ENCODE data around the gene CAV1.
"Not testable (repeated sequence)": the region's sequence is repeated elsewhere in the genome, so short reads cannot be mapped to it uniquely, and the experiment has no call there.

The CAV1 gene

DNA sequence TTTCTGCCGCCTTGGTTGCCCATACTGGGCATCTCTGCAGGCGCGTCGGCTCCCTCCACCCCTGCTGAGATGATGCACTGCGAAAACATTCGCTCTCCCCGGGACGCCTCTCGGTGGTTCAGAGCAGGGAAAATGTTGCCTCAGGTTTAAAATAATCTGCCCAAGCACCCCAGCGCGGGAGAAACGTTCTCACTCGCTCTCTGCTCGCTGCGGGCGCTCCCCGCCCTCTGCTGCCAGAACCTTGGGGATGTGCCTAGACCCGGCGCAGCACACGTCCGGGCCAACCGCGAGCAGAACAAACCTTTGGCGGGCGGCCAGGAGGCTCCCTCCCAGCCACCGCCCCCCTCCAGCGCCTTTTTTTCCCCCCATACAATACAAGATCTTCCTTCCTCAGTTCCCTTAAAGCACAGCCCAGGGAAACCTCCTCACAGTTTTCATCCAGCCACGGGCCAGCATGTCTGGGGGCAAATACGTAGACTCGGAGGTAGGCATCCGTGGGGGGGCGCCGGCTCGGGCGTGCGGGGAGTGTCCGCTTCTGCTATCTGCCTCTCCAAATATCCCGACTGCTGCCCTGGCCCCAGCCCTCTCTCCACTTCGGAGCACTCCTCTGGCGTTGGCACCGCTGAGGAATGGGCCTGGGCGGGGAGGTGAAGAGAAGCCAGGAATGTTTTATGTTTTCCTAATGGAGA lies at the start of gene CAV1:
Gene CAV1, plus strand, starts transcription at position 428 of the 689 bp plus-strand sequence. Its CDS starts 27 bp downstream, at position 455.
- DNase-seq = no peak

DNA sequence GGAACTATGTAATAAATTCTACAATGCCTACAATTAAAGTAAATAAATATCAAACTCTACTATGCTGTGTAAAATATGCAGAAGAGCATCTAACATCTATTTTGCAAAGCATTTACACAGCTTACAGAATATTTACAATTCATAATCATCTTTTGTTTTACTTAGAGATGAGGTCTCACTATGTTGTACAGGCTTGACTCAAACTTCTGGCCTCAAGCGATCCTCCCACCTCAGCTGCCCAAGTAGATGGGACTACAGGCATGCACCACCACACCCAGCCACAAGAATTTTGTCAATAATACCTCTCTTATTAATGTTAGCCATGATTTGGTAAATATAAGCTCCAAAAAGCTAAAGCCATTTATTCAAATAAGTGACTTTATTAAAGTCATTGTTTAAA lies 47.2 kb upstream of the CAV1 start:
- DNase-seq = no peak

GRCh38 chr7:116478834-116479233 lies 46.0 kb upstream of the CAV1 start:
- no peak for DNase-seq

GRCh38 chr7:116483271-116483942 lies 41.4 kb upstream of the CAV1 start:
- no peak for DNase-seq

- not testable (repeated sequence) for DNase-seq
These were observed 40.4 kb upstream of the CAV1 start for GRCh38 chr7:116484389-116484788.

- DNase-seq = no peak
These were observed 36.8 kb upstream of the CAV1 start for GRCh38 chr7:116487907-116488521.

DNA sequence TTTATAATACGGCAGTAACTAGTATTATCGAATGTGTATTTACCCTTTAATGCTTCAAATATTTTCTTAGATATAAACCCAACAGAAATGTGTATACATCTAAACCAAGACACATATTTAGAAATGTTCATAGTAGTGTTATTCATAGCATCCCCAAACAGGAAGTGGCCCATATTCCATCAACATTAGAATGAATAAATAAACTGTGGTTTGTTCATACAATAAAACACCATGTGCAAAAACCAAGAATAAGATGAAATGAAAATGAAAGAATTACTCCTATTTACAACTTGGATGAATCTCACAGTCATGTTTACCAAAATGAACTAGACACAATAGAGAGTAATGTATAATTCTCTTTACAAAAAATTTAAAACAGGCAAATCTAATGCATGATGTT lies 34.5 kb upstream of the CAV1 start:
- DNase-seq = no peak

- DNase-seq = no peak
These were observed 32.8 kb upstream of the CAV1 start for GRCh38 chr7:116491887-116492653.

- no peak for DNase-seq
These were observed 32.2 kb upstream of the CAV1 start for GRCh38 chr7:116492654-116493109.

DNA sequence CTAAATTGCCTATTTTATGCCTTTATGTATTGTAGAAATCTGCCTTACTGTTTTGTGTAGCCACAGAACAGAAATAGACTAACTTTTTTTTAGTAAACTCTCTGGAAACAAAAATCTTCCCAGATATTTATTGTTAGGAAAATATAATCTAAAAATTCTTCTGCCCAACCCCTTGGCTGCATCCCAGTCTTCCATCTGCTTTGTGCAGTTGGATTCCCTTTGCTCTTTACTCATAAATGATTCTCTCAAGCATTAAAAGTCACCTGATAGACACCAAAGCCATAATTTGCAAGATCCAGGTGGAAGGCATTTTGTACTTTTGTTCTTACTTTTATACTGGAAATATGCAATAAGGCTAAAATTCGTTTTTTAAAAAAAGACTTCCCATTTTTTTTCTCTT lies 31.4 kb upstream of the CAV1 start:
- no peak for DNase-seq

GRCh38 chr7:116494472-116494871 lies 30.4 kb upstream of the CAV1 start:
- DNase-seq = no peak

- DNase-seq = no peak
These were observed 29.1 kb upstream of the CAV1 start for GRCh38 chr7:116495736-116496135.

DNA sequence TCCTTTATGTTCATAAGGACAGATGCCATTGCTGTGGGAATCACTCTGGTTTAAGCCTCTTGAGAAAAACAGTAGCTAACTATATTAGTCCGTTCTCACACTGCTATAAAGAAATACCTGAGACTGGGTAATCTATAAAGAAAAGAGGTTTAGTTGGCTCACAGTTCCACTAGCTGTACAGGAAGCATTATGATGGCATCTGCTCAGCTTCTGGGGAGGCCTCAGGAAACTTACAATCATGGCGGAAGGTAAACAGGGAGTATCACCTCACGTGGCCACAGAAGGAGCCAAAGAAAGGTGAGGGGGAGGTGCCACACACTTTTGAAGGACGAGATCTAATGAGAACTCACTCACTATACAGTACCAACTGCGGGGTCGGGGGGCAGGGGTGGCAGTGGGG lies 28.2 kb upstream of the CAV1 start:
- no peak for DNase-seq

DNA sequence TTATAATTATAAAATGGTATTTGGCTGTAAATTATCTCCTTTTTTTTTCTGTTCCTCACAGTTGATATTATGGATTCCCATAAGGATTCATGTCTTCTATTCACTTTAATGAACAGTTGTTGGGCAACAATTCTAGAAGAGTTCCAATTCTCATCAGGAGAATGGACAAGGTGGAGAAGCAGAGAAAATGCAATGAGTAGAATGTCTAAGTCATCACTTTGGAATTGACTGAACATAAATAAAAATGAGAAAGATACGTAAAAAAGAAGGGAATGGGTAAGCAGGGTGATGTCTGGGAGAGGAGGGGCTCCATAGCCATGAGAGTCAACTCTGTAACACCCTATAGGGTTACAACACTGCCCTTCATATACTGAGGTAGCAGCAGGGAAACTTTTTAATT lies 27.1 kb upstream of the CAV1 start:
- no peak for DNase-seq

DNA sequence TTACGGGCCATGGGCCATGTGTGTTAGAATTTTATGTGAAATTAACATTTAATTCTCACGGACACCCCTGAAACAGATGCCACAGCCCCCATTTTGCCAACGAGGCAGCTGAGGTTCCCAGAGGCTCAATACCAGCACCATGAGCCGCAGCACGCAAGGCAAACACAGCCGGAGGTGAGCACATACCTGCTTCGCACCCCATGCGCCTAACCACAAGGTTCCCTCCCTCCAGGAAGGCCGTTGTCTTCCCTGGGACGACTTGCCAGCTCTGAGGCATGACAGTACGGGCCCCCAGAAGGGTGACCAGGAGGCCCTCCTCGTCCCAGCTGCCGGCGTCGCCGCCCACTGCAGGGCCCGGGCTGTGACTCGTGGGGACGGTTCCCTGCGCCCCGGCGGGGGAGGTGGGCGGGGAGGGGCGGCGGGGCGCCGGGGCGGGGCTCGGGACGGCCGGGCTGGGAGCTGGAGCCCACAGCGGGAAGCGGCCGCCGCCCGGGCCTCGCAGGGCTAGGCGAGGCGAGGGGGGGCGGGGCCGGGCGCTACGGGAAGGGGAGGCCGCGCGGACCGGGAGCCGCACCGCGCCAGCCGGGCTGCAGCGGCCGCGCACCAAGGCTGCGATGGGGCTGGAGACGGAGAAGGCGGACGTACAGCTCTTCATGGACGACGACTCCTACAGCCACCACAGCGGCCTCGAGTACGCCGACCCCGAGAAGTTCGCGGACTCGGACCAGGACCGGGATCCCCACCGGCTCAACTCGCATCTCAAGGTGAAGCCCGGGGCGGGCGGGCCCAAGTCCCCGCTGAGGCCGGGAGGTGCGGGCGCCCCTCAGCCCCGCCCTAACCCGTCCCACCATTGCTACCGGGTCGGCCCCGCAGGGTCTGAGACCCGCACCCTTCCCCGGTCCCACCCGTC lies 25.4 kb upstream of the CAV1 start, which contains the start of gene CAV2:
Gene CAV2, plus strand, starts transcription at position 571 of the 910 bp plus-strand sequence. Its CDS starts 44 bp downstream, at position 615.
- no peak for DNase-seq

- DNase-seq = no peak
These were observed 24.6 kb upstream of the CAV1 start for GRCh38 chr7:116500078-116500853.

GRCh38 chr7:116501425-116502167 lies 23.2 kb upstream of the CAV1 start:
- DNase-seq = no peak

- no peak for DNase-seq
These were observed 22.4 kb upstream of the CAV1 start for GRCh38 chr7:116502201-116503096.

GRCh38 chr7:116503835-116504234 lies 21.0 kb upstream of the CAV1 start:
- DNase-seq = no peak
